ENCODE measurements around the gene GPR143.

Gene GPR143

DNA sequence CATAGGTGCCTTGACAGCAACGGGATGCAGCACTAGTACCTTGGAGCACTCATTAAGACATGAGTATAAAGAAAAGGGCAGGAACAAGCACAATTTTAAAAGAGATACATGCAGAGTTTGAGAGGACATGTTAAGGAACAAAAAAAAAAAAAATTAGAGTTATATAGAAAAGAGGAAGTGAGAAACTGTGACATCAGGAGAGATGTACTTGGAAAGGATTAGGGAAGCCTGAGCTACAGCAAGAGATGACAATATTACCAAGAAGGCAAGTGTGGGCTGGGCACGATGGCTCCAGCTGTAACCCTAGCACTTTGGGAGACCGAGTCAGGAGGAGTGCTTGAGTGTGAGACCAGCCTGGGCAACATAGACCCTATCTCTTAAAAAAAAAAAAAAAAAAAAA is 37.4 kb downstream of the GPR143 start:
- Histone ChIP-seq H3F3A (ENCODE audit: low read depth) (no peaks in the 10 kb centered on the region), H3K9ac (ENCODE audit: low read depth, low read length, poor library complexity, severe bottlenecking) (no peak overlapping the region), H4K20me1 (ENCODE audit: insufficient read depth, low read length, poor library complexity, severe bottlenecking) (no peaks in the 10 kb centered on the region), H3K4me1 (ENCODE audit: insufficient read depth, low read length, poor library complexity, severe bottlenecking) (no peaks in the 10 kb centered on the region), H2AFZ (ENCODE audit: low read length) (no peak overlapping the region), H3K27me3 (ENCODE audit: insufficient read depth, low read length, poor library complexity, severe bottlenecking) (no peaks in the 10 kb centered on the region), H3K79me2 (ENCODE audit: insufficient read depth, low read length) (no peaks in the 10 kb centered on the region), H3K9me2 (replicated peaks; ENCODE audit: low read depth, low read length) (no peaks in the 10 kb centered on the region), H3K9me3 (ENCODE audit: insufficient read depth, low read depth, low read length) (no peaks in the 10 kb centered on the region), H3K4me3 (ENCODE audit: low read length, poor library complexity, severe bottlenecking) (no peak overlapping the region), H3K4me2 (ENCODE audit: low read depth, low read length, poor library complexity, severe bottlenecking) (no peak overlapping the region), H3K36me3 (ENCODE audit: insufficient read depth, low read length) (no peaks in the 10 kb centered on the region)
- TF ChIP-seq EZH2phosphoT487 (IDR thresholded peaks at IDR 0.05; ENCODE audit: borderline replicate concordance) (no peak), CTCF (conservative IDR thresholded peaks at IDR 0.05; ENCODE audit: low read length) (no peak)

GRCh38 chrX:9724711-9725110 is 40.9 kb downstream of the GPR143 start:
- Histone ChIP-seq H2AFZ (ENCODE audit: low read length) (no peak overlapping the region), H3K36me3 (ENCODE audit: insufficient read depth, low read length) (no peaks in the 10 kb centered on the region), H3K4me1 (ENCODE audit: insufficient read depth, low read length, poor library complexity, severe bottlenecking) (no peaks in the 10 kb centered on the region), H4K20me1 (ENCODE audit: insufficient read depth, low read length, poor library complexity, severe bottlenecking) (no peaks in the 10 kb centered on the region), H3F3A (ENCODE audit: low read depth) (no peaks in the 10 kb centered on the region), H3K9ac (ENCODE audit: low read depth, low read length, poor library complexity, severe bottlenecking) (no peak overlapping the region), H3K4me2 (ENCODE audit: low read depth, low read length, poor library complexity, severe bottlenecking) (no peak overlapping the region), H3K9me3 (ENCODE audit: insufficient read depth, low read depth, low read length) (no peaks in the 10 kb centered on the region; the same call in 1 of the 2 replicates), H3K9me2 (replicated peaks; ENCODE audit: low read depth, low read length) (no peaks in the 10 kb centered on the region), H3K79me2 (ENCODE audit: insufficient read depth, low read length) (no peaks in the 10 kb centered on the region), H3K4me3 (ENCODE audit: low read length, poor library complexity, severe bottlenecking) (no peak overlapping the region), H3K27me3 (ENCODE audit: insufficient read depth, low read length, poor library complexity, severe bottlenecking) (no peaks in the 10 kb centered on the region)
- TF ChIP-seq CTCF (conservative IDR thresholded peaks at IDR 0.05; ENCODE audit: low read length) (no peak), EZH2phosphoT487 (IDR thresholded peaks at IDR 0.05; ENCODE audit: borderline replicate concordance) (no peak)

- no peak overlapping the region for H3K4me3 ChIP-seq (ENCODE audit: low read length, poor library complexity, severe bottlenecking)
- H3K9me2 ChIP-seq (replicated peaks; ENCODE audit: low read depth, low read length): no peaks in the 10 kb centered on the region
- no peaks in the 10 kb centered on the region for H3K27me3 ChIP-seq (ENCODE audit: insufficient read depth, low read length, poor library complexity, severe bottlenecking)
- TF ChIP-seq EZH2phosphoT487 (IDR thresholded peaks at IDR 0.05; ENCODE audit: borderline replicate concordance) (no peak), CTCF (conservative IDR thresholded peaks at IDR 0.05; ENCODE audit: low read length) (no peak)
- H3K4me1 ChIP-seq (ENCODE audit: insufficient read depth, low read length, poor library complexity, severe bottlenecking): no peaks in the 10 kb centered on the region
- H3F3A ChIP-seq (ENCODE audit: low read depth): no peaks in the 10 kb centered on the region
- no peaks in the 10 kb centered on the region for H3K79me2 ChIP-seq (ENCODE audit: insufficient read depth, low read length)
- no peak overlapping the region for H2AFZ ChIP-seq (ENCODE audit: low read length)
- H4K20me1 ChIP-seq (ENCODE audit: insufficient read depth, low read length, poor library complexity, severe bottlenecking): no peaks in the 10 kb centered on the region
- H3K36me3 ChIP-seq (ENCODE audit: insufficient read depth, low read length): no peaks in the 10 kb centered on the region
- no peaks in the 10 kb centered on the region for H3K9me3 ChIP-seq (ENCODE audit: insufficient read depth, low read depth, low read length)
- H3K4me2 ChIP-seq (ENCODE audit: low read depth, low read length, poor library complexity, severe bottlenecking): no peak overlapping the region
- H3K9ac ChIP-seq (ENCODE audit: low read depth, low read length, poor library complexity, severe bottlenecking): no peak overlapping the region
These were observed 48.3 kb downstream of the GPR143 start for GRCh38 chrX:9717376-9717775.
